Dedifferentiated amniotic fluid mesenchymal stem cell (primary cell): ENCODE measurements around the gene NT5C1A.

Experiments
- DNase-seq: peaks from one replicate; pipeline ENCODE4 v3.0.0-alpha.2; 2016; ENCODE audit errors: extremely low spot score

NT5C1A gene

GRCh38 chr1:39637361-39637760, 34.5 kb downstream of the NT5C1A start:
- no peak for DNase-seq

GRCh38 chr1:39635871-39636210, 36.1 kb downstream of the NT5C1A start:
- no peak for DNase-seq

- no peak for DNase-seq
Measured at GRCh38 chr1:39635205-39635870, 36.6 kb downstream of the NT5C1A start.

- DNase-seq: no peak
Measured at GRCh38 chr1:39633422-39633821, 38.5 kb downstream of the NT5C1A start.

- DNase-seq: no peak
Measured at GRCh38 chr1:39632682-39633417, 39.1 kb downstream of the NT5C1A start.

GRCh38 chr1:39632323-39632681, 39.6 kb downstream of the NT5C1A start:
- no peak for DNase-seq

- no peak for DNase-seq
Measured at GRCh38 chr1:39631361-39632322, 40.3 kb downstream of the NT5C1A start.

GRCh38 chr1:39628807-39629350, 43.0 kb downstream of the NT5C1A start:
- DNase-seq: no peak

GRCh38 chr1:39626646-39627045, 45.3 kb downstream of the NT5C1A start:
- no peak for DNase-seq

GRCh38 chr1:39625462-39626273, 46.2 kb downstream of the NT5C1A start:
- DNase-seq: no peak

GRCh38 chr1:39625009-39625408, 46.9 kb downstream of the NT5C1A start:
- DNase-seq: no peak

- DNase-seq: no peak
Measured at GRCh38 chr1:39623053-39623452, 48.9 kb downstream of the NT5C1A start.

- DNase-seq: no peak
Measured at GRCh38 chr1:39622427-39622826, 49.5 kb downstream of the NT5C1A start.

- DNase-seq: no peak
Measured at GRCh38 chr1:39620659-39621165, 51.2 kb downstream of the NT5C1A start.

GRCh38 chr1:39617488-39618049, 54.3 kb downstream of the NT5C1A start:
- no peak for DNase-seq

GRCh38 chr1:39615086-39615673, 56.7 kb downstream of the NT5C1A start:
- no peak for DNase-seq

GRCh38 chr1:39614488-39614887, 57.4 kb downstream of the NT5C1A start:
- DNase-seq: no peak

- DNase-seq: peak; percentile 20
Measured at GRCh38 chr1:39613250-39613649, 58.7 kb downstream of the NT5C1A start.

GRCh38 chr1:39609618-39610331, 62.1 kb downstream of the NT5C1A start:
- DNase-seq: no peak
